Keratinocyte (primary cell): Measurements from ENCODE around the gene CCDC194.

Source experiments
- CTCF ChIP-seq, 3 experiments: IDR thresholded peaks in 1 of 3; conservative IDR thresholded peaks in 1 of 3; optimal IDR thresholded peaks in 1 of 3; 2 replicates in 2 of 3; 3 replicates in 1 of 3; pipeline versions ENCODE3 to v1.5.1; 2011; ENCODE audit warnings: low read length in 3 of 3, mild to moderate bottlenecking in 3 of 3, moderate library complexity in 2 of 3, control low read depth in 1 of 3, inconsistent platforms in 1 of 3; ENCODE audit not compliant: insufficient read depth in 2 of 3; ENCODE audit errors: extremely low read depth in 1 of 3
- EZH2 ChIP-seq: IDR thresholded peaks from one replicate; pipeline ENCODE4 v1.6.1; 2012; ENCODE audit warnings: inconsistent platforms, mild to moderate bottlenecking, low read length, moderate library complexity

- TF ChIP-seq CTCF (optimal IDR thresholded peaks at IDR 0.05 in 1 of 3, IDR thresholded peaks at IDR 0.05 in 1 of 3, conservative IDR thresholded peaks at IDR 0.05 in 1 of 3; ENCODE audit: extremely low read depth in 1 of 3, insufficient read depth in 2 of 3, low read length in 3 of 3) = no peak
- TF ChIP-seq EZH2 = no peak
These were observed 9.2 kb upstream of the CCDC194 start for GRCh38 chr19:17402982-17403855.
